HG03354 (cell line): ENCODE data around the gene FAM81B.

Experiments
- ATAC-seq: cut with Tn5 transposase; IDR thresholded peaks from one replicate; pipeline ENCODE4 v1.9.1; 2021; ENCODE audit warnings: mild to moderate bottlenecking; ENCODE audit not compliant: unreplicated experiment, poor library complexity, severe bottlenecking

The FAM81B gene

GRCh38 chr5:95398989-95399388 is 7.8 kb downstream of the FAM81B start:
- no peak for ATAC-seq

- no peak for ATAC-seq
Observed at GRCh38 chr5:95401626-95402025, 10.5 kb downstream of the FAM81B start.

GRCh38 chr5:95403996-95404395 is 12.8 kb downstream of the FAM81B start:
- ATAC-seq = no peak

GRCh38 chr5:95406426-95407090 is 15.4 kb downstream of the FAM81B start:
- no peak for ATAC-seq

- ATAC-seq = no peak
Observed at GRCh38 chr5:95410279-95410678, 19.1 kb downstream of the FAM81B start.

GRCh38 chr5:95411474-95411873 is 20.3 kb downstream of the FAM81B start:
- ATAC-seq = no peak

- ATAC-seq = no peak
Observed at GRCh38 chr5:95414451-95414850, 23.3 kb downstream of the FAM81B start.

- ATAC-seq = no peak
Observed at GRCh38 chr5:95417971-95418370, 26.8 kb downstream of the FAM81B start.

- ATAC-seq = no peak
Observed at GRCh38 chr5:95422838-95423237, 31.7 kb downstream of the FAM81B start.

- peak; percentile 54 for ATAC-seq
Observed at GRCh38 chr5:95424016-95424415, 32.9 kb downstream of the FAM81B start.

GRCh38 chr5:95424526-95424925 is 33.4 kb downstream of the FAM81B start:
- peak; percentile 75 for ATAC-seq

- ATAC-seq = no peak
Observed at GRCh38 chr5:95426227-95426626, 35.1 kb downstream of the FAM81B start.

GRCh38 chr5:95432779-95433178 is 41.6 kb downstream of the FAM81B start:
- no peak for ATAC-seq

GRCh38 chr5:95439801-95440493 is 48.8 kb downstream of the FAM81B start:
- ATAC-seq = no peak

GRCh38 chr5:95440825-95441224 is 49.7 kb downstream of the FAM81B start:
- no peak for ATAC-seq

- ATAC-seq = no peak
Observed at GRCh38 chr5:95441636-95442035, 50.5 kb downstream of the FAM81B start.

GRCh38 chr5:95445442-95445841 is 54.3 kb downstream of the FAM81B start:
- no peak for ATAC-seq

- no peak for ATAC-seq
Observed at GRCh38 chr5:95445995-95446394, 54.8 kb downstream of the FAM81B start.

GRCh38 chr5:95446560-95447221 is 55.5 kb downstream of the FAM81B start:
- ATAC-seq = no peak

GRCh38 chr5:95447961-95448360 is 56.8 kb downstream of the FAM81B start:
- no peak for ATAC-seq

- ATAC-seq = no peak
Observed at GRCh38 chr5:95448789-95449188, 57.6 kb downstream of the FAM81B start.
